T-cell (primary cell): ENCODE measurements around the gene GPHN. TPM values are rescaled to one million over a fixed set of nuclear protein-coding genes. Genes with fewer than 3 reads are reported as not detected.

Experiments used
- ATAC-seq, 4 experiments: fragments of 200-7000 bp in 3 of 4; fragments of 150-1000 bp in 1 of 4; cut with Tn5 transposase; replicated peaks in 1 of 4; 1 replicate in 3 of 4; 2 replicates in 1 of 4; pipeline ENCODE4 v1.10.0; 2021; ENCODE audit warnings: moderate library complexity in 3 of 4, mild to moderate bottlenecking in 2 of 4, moderate number of reproducible peaks in 1 of 4
- CTCF ChIA-PET, 2 donors: fragments of 300-600 bp; sonication (Branson Sonifier 250); formaldehyde crosslinking; loops; one replicate each; lab custom pipeline; 2022; ENCODE audit warnings: antibody characterized with exemption in 2 of 2; lab: Charles Lee
- POLR2A ChIA-PET, 2 donors: fragments of 300-600 bp; sonication (Branson Sonifier 250); formaldehyde crosslinking; loops; one replicate each; lab custom pipeline; 2022; ENCODE audit warnings: antibody characterized with exemption in 2 of 2; lab: Charles Lee
- DNase-seq, 35 experiments: peaks; one replicate each; pipeline versions ENCODE4 v3.0.0 to v3.0.0-alpha.2; 2013 to 2023
- H3K27ac ChIP-seq: one replicate; pipeline ENCODE4 v1.5.1; 2013; ENCODE audit warnings: low read length
- H3K27me3 ChIP-seq, 2 experiments: replicated peaks in 1 of 2; 1 replicate in 1 of 2; 2 replicates in 1 of 2; pipeline versions ENCODE4 v1.6.1 to v1.7.0; 2013; ENCODE audit warnings: low read length in 1 of 2, mixed read lengths in 1 of 2; ENCODE audit not compliant: control insufficient read depth in 2 of 2, insufficient read depth in 2 of 2; ENCODE audit errors: extremely low read depth in 1 of 2
- H3K36me3 ChIP-seq, 2 donors: 1 replicate in 1 of 2; 2 replicates in 1 of 2; pipeline versions ENCODE4 v1.6.1 to v1.7.0; 2013; ENCODE audit warnings: low read length in 1 of 2; ENCODE audit not compliant: control insufficient read depth in 2 of 2, insufficient read depth in 1 of 2; ENCODE audit errors: extremely low read depth in 1 of 2
- H3K4me1 ChIP-seq, 2 experiments: 1 replicate in 1 of 2; 2 replicates in 1 of 2; pipeline versions ENCODE4 v1.6.1 to v1.7.0; 2013; ENCODE audit warnings: low read length in 2 of 2, mixed read lengths in 1 of 2; ENCODE audit not compliant: insufficient read depth in 2 of 2, control insufficient read depth in 1 of 2; ENCODE audit errors: extremely low read depth in 1 of 2
- H3K4me3 ChIP-seq, 2 donors: 1 replicate in 1 of 2; 2 replicates in 1 of 2; pipeline versions ENCODE4 v1.5.1 to v1.7.0; 2013; ENCODE audit warnings: mild to moderate bottlenecking in 2 of 2, low read length in 1 of 2, moderate library complexity in 1 of 2; ENCODE audit not compliant: control insufficient read depth in 1 of 2; ENCODE audit errors: extremely low read depth in 1 of 2
- H3K9me3 ChIP-seq: 2 replicates; pipeline ENCODE4 v1.7.0; 2013
- H3K27ac Mint-ChIP-seq, 2 donors: one replicate each; pipeline ENCODE4 v1.8.0; 2020 to 2021; ENCODE audit warnings: mild to moderate bottlenecking in 2 of 2, mixed read lengths in 2 of 2
- H3K27me3 Mint-ChIP-seq, 2 donors: one replicate each; pipeline ENCODE4 v1.8.0; 2021 to 2022; ENCODE audit warnings: mixed read lengths in 2 of 2
- H3K36me3 Mint-ChIP-seq: one replicate; pipeline ENCODE4 v1.8.0; 2021; ENCODE audit warnings: mixed read lengths
- H3K4me1 Mint-ChIP-seq, 3 donors: one replicate each; pipeline ENCODE4 v1.8.0; 2020 to 2022; ENCODE audit warnings: mixed read lengths in 3 of 3, mild to moderate bottlenecking in 1 of 3
- H3K4me3 Mint-ChIP-seq, 3 donors: one replicate each; pipeline ENCODE4 v1.8.0; 2020 to 2022; ENCODE audit warnings: mild to moderate bottlenecking in 3 of 3, mixed read lengths in 3 of 3, moderate library complexity in 3 of 3
- H3K9me3 Mint-ChIP-seq, 3 donors: one replicate each; pipeline ENCODE4 v1.8.0; 2020 to 2022; ENCODE audit warnings: mixed read lengths in 3 of 3
- WGBS: methylation state at CpG from one replicate; pipeline ENCODE4 v1.1.5; 2013; ENCODE audit warnings: missing lambda C conversion rate; ENCODE audit not compliant: insufficient coverage; 5-methylcytosine and 5-hydroxymethylcytosine counted together
- total RNA-seq, 35 experiments: library from RNA in 6 of 35; stranded (reverse) in 6 of 35; fragments of 120-200 nt in 1 of 35; gene quantifications; one replicate each; pipeline versions ENCODE4 v1.2.1 to v1.2.4 and lab custom pipeline; 2013 to 2026

The GPHN gene
- total RNA-seq, 5 donors from 2014 or later (not counting 1 experiment from before 2014, with no cell fraction given), result 13.9 to 21.1 (median 14.4) TPM

DNA sequence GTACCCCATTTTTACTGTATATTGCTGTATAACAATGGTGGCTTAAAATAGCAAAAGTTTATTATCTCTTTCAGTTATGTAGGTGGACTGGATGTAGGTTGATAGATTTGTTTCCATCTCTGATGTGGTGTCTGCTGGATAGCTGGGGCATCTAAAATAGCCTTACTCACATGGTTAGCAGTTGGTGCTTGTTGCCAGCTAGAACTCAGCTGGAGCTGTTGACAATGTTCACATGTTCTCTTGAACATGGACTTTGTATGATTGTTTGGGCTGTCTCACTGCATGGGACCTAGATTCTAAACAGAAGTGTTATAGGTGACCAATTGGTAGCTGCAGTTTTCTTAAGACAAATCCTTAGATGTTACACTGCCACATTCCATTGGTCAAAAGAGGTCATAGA, 126.9 kb downstream of the GPHN start:
- H3K27me3 ChIP-seq, result no peaks in the 10 kb centered on the region
- CTCF ChIA-PET, result no interaction called here
- H3K4me3 Mint-ChIP-seq, result no peak overlapping the region
- POLR2A ChIA-PET, result no interaction called here
- H3K36me3 Mint-ChIP-seq, result peaks cover 10% of the 10 kb centered on the region
- DNase-seq (no peak), ATAC-seq (no peak)
- H3K4me1 ChIP-seq, result no peaks in the 10 kb centered on the region
- H3K36me3 ChIP-seq, result no peaks in the 10 kb centered on the region
- no peaks in the 10 kb centered on the region for H3K27me3 Mint-ChIP-seq
- peaks cover 0 to 7% (median 0%) of the 10 kb centered on the region in 3 donors for H3K9me3 Mint-ChIP-seq
- H3K4me1 Mint-ChIP-seq, result peaks cover 0 to 5% (median 3%) of the 10 kb centered on the region in 3 donors
- no peak overlapping the region for H3K4me3 ChIP-seq
- H3K9me3 ChIP-seq, result no peaks in the 10 kb centered on the region
- H3K27ac ChIP-seq, result no peak overlapping the region
- no peak overlapping the region for H3K27ac Mint-ChIP-seq

DNA sequence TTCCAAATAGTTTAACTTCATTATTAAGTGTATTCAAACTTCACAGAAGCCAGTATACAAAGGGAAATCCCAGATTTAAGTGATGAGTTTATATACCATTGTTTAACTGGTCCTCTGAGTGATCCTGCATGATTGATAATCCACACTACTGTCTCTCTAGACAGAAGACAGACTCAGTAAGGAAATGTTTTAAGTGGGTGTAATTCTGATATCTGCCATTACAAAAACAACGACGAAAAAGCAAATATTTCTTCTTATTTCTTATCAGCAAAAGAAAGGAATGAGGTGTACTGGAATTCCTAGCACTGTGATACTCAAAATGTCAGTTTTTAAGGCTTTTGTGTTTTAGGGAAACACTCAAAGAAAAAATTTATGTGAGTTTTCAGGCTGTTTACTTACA, 127.5 kb downstream of the GPHN start:
- H3K27me3 Mint-ChIP-seq, result no peaks in the 10 kb centered on the region
- ChIA-PET POLR2A (no interaction called here), CTCF (no interaction called here)
- Histone ChIP-seq H3K27me3 (no peaks in the 10 kb centered on the region), H3K4me3 (no peak overlapping the region), H3K36me3 (no peaks in the 10 kb centered on the region), H3K27ac (no peak overlapping the region), H3K4me1 (no peaks in the 10 kb centered on the region), H3K9me3 (no peaks in the 10 kb centered on the region)
- ATAC-seq, result no peak
- no CpG with 5 or more reads among the region's 2 CpGs for WGBS
- H3K4me3 Mint-ChIP-seq, result no peak overlapping the region
- DNase-seq, result no peak
- no peak overlapping the region for H3K27ac Mint-ChIP-seq
- H3K36me3 Mint-ChIP-seq, result peaks cover 6% of the 10 kb centered on the region
- H3K4me1 Mint-ChIP-seq, result peaks cover 0 to 5% (median 3%) of the 10 kb centered on the region in 3 donors
- H3K9me3 Mint-ChIP-seq, result peaks cover 0 to 7% (median 0%) of the 10 kb centered on the region in 3 donors

DNA sequence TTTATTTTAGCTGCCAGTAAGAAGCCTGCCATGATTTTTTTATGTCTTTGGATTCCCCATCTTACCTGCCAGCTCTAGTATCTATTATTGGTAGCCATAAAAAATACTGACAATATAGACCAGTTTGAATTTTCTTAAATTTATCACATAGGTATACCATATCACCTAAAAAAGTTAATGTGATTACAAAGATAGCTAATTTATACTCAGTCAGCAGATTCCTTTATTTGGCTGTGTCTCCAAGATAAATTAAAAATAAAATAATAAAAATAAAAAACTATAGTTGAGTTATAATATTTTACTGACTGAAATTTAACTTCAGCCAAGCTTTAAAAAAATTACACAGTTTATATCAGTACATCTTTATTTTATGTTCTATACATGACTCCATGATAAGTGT, 128.3 kb downstream of the GPHN start:
- Mint-ChIP-seq H3K27me3 (no peaks in the 10 kb centered on the region), H3K9me3 (peaks cover 0 to 7% (median 0%) of the 10 kb centered on the region in 3 donors), H3K36me3 (peaks cover 6% of the 10 kb centered on the region), H3K4me1 (peaks cover 0 to 5% (median 3%) of the 10 kb centered on the region in 3 donors), H3K4me3 (no peak overlapping the region), H3K27ac (no peak overlapping the region)
- H3K4me1 ChIP-seq, result no peaks in the 10 kb centered on the region
- H3K36me3 ChIP-seq, result no peaks in the 10 kb centered on the region
- no peak for ATAC-seq
- ChIA-PET CTCF (no interaction called here), POLR2A (interaction anchor here in 1 of 2 donors (0.6 kb wide), 1 partner anchor 11 kb away, joined by 3 read pairs; no protein-coding TSS in a partner anchor)
- no peak overlapping the region for H3K27ac ChIP-seq
- H3K9me3 ChIP-seq, result no peaks in the 10 kb centered on the region
- no peak for DNase-seq
- no peaks in the 10 kb centered on the region for H3K27me3 ChIP-seq
- H3K4me3 ChIP-seq, result no peak overlapping the region

DNA sequence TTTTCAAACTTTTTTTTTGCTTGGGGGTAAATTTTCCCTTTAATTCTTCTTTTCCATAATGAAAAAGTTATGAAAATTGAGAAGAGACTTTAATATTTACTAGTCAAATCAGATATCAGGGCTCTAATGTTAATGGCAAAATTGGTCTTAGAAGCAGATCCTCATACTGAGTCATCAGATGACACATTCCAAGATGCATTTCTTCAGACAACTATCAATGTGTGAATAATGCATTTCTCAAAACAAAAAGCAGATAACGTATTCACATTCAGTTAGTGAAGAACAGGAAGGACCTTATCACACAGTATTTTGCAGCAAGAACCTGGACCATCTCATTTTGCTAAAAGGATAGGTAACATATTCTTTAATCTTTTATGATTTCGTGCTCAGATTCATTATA, 130.7 kb downstream of the GPHN start:
- Mint-ChIP-seq H3K36me3 (no peaks in the 10 kb centered on the region), H3K4me1 (peaks cover 3 to 7% (median 6%) of the 10 kb centered on the region in 3 donors), H3K27me3 (no peaks in the 10 kb centered on the region), H3K4me3 (no peak overlapping the region), H3K9me3 (no peaks in the 10 kb centered on the region), H3K27ac (no peak overlapping the region)
- no peak for ATAC-seq
- H3K36me3 ChIP-seq, result no peaks in the 10 kb centered on the region
- no peaks in the 10 kb centered on the region for H3K4me1 ChIP-seq
- H3K27me3 ChIP-seq, result no peaks in the 10 kb centered on the region
- H3K4me3 ChIP-seq, result no peak overlapping the region
- no CpG with 5 or more reads among the region's 2 CpGs for WGBS
- POLR2A ChIA-PET, result no interaction called here
- no peak overlapping the region for H3K27ac ChIP-seq
- H3K9me3 ChIP-seq, result no peaks in the 10 kb centered on the region
- CTCF ChIA-PET, result no interaction called here
- no peak for DNase-seq

DNA sequence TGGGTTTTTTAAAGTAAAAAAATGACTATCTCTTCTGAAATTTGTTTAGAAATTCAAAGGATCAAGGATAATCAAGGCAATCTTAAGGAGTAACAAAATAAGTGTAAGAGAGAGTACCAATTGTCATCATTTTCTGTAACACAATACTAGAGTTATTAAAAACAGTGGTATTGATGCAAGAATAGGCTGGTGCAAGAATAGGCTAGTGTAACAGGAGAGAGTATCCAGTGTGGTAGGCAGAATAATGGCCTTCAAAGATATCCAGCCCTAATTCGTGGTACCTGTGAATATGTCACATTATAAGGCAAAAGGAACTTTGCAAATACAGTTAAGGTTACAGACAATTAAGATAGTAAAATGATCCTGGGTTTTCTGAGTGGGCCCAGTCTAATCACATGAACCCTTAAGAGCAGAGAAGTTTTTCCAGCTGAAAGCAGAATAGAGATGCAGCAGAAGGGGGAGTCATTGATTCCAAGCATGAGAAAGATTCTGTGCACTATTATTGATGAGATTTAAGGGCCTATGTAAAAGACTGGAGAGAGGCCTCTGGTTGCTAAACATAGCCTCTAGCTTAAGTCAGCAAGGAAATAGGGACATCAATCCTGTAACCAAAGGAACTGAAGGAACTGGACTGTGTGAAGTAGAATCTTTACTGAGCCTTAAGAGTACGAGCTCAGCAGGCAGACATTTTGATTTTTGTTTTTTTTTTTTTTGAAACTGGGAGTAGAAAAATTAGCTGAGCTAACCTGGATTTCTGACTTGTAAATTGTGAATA, 134.1 kb downstream of the GPHN start:
- 81% methylated on average over 2 of the region's 2 CpGs for WGBS

DNA sequence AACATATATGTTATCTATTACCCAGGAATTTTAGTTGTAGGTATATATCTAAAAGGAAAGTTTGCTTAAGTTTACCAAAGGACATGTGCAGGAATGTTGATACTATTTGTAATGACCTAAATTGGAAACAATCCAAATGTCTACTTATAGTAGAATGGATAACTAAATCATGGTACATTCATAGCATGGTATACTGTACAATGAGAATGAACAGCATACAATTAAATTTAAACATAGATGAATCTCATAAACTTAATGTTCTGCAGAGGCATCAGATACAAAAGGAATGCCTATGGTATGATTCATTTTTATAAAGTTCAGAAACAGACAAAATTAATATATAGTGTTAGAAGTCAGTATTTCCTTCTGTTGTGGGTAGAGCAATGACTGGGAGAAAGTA, 135.4 kb downstream of the GPHN start:
- Histone ChIP-seq H3K4me1 (no peaks in the 10 kb centered on the region), H3K9me3 (no peaks in the 10 kb centered on the region), H3K27me3 (no peaks in the 10 kb centered on the region), H3K27ac (no peak overlapping the region), H3K4me3 (no peak overlapping the region), H3K36me3 (no peaks in the 10 kb centered on the region)
- ChIA-PET POLR2A (no interaction called here), CTCF (interaction anchor here (0.6 kb wide), 2 partner anchors 20 to 316 kb away, joined by 3 to 5 read pairs; no protein-coding TSS in a partner anchor)
- Mint-ChIP-seq H3K4me1 (peaks cover 7 to 11% (median 9%) of the 10 kb centered on the region in 3 donors), H3K9me3 (no peaks in the 10 kb centered on the region), H3K27me3 (no peaks in the 10 kb centered on the region), H3K36me3 (peaks cover 4% of the 10 kb centered on the region), H3K27ac (no peak overlapping the region), H3K4me3 (no peak overlapping the region)
- ATAC-seq (no peak), DNase-seq (no peak)

More for the DNA sequence above, 134.1 kb downstream of the GPHN start:
- no peak overlapping the region for H3K4me3 ChIP-seq
- Mint-ChIP-seq H3K27me3 (no peaks in the 10 kb centered on the region), H3K9me3 (no peaks in the 10 kb centered on the region), H3K4me1 (peaks cover 7 to 11% (median 9%) of the 10 kb centered on the region in 3 donors), H3K4me3 (no peak overlapping the region), H3K36me3 (peaks cover 4% of the 10 kb centered on the region), H3K27ac (no peak overlapping the region)
- H3K4me1 ChIP-seq, result no peaks in the 10 kb centered on the region
- no peaks in the 10 kb centered on the region for H3K9me3 ChIP-seq
- H3K36me3 ChIP-seq, result no peaks in the 10 kb centered on the region
- DNase-seq (no peak), ATAC-seq (no peak)
- no peaks in the 10 kb centered on the region for H3K27me3 ChIP-seq
- no peak overlapping the region for H3K27ac ChIP-seq
- CTCF ChIA-PET, result no interaction called here
- POLR2A ChIA-PET, result no interaction called here
